OCI-LY3 (cell line): ENCODE results near the gene SLC35F3.

ENCODE experiments used
- H2AFZ ChIP-seq: fragments of 200-600, 300-600 bp; shearing (Covaris generic); 2 replicates; pipeline ENCODE4 v1.6.0; 2014; ENCODE audit warnings: antibody characterized with exemption, low read depth, low read length
- H3K27ac ChIP-seq: fragments of 200-600, 300-600 bp; sonication (generic); 2 replicates; pipeline ENCODE4 v1.5.1; 2014; ENCODE audit warnings: mild to moderate bottlenecking, low read length, moderate library complexity, mixed read lengths
- H3K27me3 ChIP-seq: fragments of 200-600, 300-600 bp; sonication (generic); 2 replicates; pipeline ENCODE4 v1.6.1; 2014; ENCODE audit warnings: low read depth, low read length, mixed read lengths
- H3K36me3 ChIP-seq: fragments of 200-600, 300-600 bp; sonication (generic); replicated peaks from 2 replicates; pipeline ENCODE3; 2014; ENCODE audit warnings: low read depth, low read length, mixed read lengths
- H3K4me1 ChIP-seq: fragments of 300-600, 200-600 bp; sonication (generic); 2 replicates; pipeline ENCODE4 v1.6.1; 2014; ENCODE audit warnings: low read length, mixed read lengths
- H3K4me2 ChIP-seq: fragments of 200-600, 300-600 bp; sonication (generic); 2 replicates; pipeline ENCODE4 v1.6.1; 2014; ENCODE audit warnings: low read length, mixed read lengths
- H3K4me3 ChIP-seq: fragments of 300-600, 200-600 bp; sonication (generic); 2 replicates; pipeline ENCODE4 v1.5.1; 2014; ENCODE audit warnings: antibody characterized with exemption, mild to moderate bottlenecking, low read length, moderate library complexity
- H3K79me2 ChIP-seq: fragments of 300-600, 200-600 bp; shearing (Covaris generic); 2 replicates; pipeline ENCODE4 v1.6.1; 2014; ENCODE audit warnings: mild to moderate bottlenecking, low read length, mixed read lengths
- H3K9ac ChIP-seq: fragments of 300-600, 200-600 bp; shearing (Covaris generic); 2 replicates; pipeline ENCODE4 v1.6.0; 2014; ENCODE audit warnings: mild to moderate bottlenecking, low read length, moderate library complexity
- H3K9me3 ChIP-seq: fragments of 200-600, 300-600 bp; shearing (Covaris generic); 2 replicates; pipeline ENCODE4 v1.6.1; 2014; ENCODE audit warnings: low read length, mixed read lengths; ENCODE audit not compliant: insufficient read depth
- H4K20me1 ChIP-seq: fragments of 200-600, 300-600 bp; sonication (generic); 2 replicates; pipeline ENCODE4 v1.6.1; 2016; ENCODE audit warnings: low read length, mixed read lengths; ENCODE audit not compliant: insufficient read depth
- EZH2phosphoT487 ChIP-seq: fragments of 200-600 bp; shearing (Covaris generic); IDR thresholded peaks from 2 replicates; pipeline ENCODE4 v1.6.1; 2018; ENCODE audit warnings: antibody characterized with exemption, mixed run types, low read depth
- TF ChIP-seq, protein P1 (sequence below): fragments of 200-600, 300-600 bp; sonication (generic); IDR thresholded peaks from 2 replicates; pipeline ENCODE4 v1.5.1; 2014; ENCODE audit warnings: antibody characterized with exemption, low read length, low read depth

Gene SLC35F3

DNA sequence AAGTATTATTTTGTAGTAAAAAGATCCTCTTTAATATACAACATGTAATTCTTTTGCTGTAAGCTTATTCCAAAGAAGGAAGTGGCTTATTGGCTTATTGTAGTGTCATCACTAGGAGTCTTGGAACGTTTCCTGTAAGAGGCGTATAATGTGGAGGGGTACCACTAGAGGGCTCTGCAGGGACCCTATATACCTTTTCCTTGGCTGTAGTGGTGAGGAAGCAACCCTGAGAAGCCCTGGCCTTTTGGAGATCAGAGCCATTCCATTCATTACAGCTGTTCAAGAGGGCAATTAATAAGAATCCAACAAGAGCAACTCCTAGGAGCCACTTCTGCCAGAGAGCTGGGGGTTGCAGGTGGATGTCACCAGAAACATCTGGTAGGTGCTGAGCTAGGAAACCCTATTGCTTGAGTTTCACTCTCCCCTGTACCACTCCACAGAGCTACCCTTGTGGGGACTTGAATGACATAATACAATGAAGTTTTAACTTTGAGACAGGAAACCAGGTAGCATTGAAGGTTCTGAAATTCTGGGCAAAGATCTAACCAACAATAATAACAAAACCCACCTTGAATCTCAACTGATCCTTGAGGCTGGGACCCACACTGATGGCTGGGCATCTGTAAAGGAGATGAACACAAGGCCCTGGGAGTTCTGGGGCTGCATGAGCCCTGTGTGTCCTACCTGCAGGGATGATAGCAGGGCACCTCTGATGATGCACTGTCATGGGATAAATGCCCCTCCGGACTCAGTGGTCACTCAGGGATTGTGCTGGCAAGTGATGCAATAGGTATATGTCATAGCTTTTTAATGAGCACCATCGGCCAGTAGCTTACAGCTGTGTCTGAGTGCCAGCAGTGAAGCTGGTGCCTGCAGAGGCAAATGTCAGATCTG is 308.5 kb downstream of the SLC35F3 start:
- Histone ChIP-seq H3K36me3 (peaks cover 3% of the 10 kb centered on the region), H3K4me2 (no peak overlapping the region), H3K4me3 (no peak overlapping the region), H4K20me1 (no peaks in the 10 kb centered on the region), H3K9me3 (peaks cover 5% of the 10 kb centered on the region), H3K4me1 (peaks cover 31% of the 10 kb centered on the region), H3K27ac (no peak overlapping the region), H2AFZ (no peak overlapping the region), H3K27me3 (no peaks in the 10 kb centered on the region), H3K79me2 (no peaks in the 10 kb centered on the region), H3K9ac (no peak overlapping the region)
- TF ChIP-seq, protein P1, sequence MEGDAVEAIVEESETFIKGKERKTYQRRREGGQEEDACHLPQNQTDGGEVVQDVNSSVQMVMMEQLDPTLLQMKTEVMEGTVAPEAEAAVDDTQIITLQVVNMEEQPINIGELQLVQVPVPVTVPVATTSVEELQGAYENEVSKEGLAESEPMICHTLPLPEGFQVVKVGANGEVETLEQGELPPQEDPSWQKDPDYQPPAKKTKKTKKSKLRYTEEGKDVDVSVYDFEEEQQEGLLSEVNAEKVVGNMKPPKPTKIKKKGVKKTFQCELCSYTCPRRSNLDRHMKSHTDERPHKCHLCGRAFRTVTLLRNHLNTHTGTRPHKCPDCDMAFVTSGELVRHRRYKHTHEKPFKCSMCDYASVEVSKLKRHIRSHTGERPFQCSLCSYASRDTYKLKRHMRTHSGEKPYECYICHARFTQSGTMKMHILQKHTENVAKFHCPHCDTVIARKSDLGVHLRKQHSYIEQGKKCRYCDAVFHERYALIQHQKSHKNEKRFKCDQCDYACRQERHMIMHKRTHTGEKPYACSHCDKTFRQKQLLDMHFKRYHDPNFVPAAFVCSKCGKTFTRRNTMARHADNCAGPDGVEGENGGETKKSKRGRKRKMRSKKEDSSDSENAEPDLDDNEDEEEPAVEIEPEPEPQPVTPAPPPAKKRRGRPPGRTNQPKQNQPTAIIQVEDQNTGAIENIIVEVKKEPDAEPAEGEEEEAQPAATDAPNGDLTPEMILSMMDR, result peak; percentile 96
- TF ChIP-seq EZH2phosphoT487, result no peak

- Histone ChIP-seq H3K27ac (no peak overlapping the region), H3K36me3 (peaks cover 3% of the 10 kb centered on the region), H3K4me1 (peaks cover 31% of the 10 kb centered on the region), H3K4me2 (no peak overlapping the region), H3K4me3 (no peak overlapping the region), H3K79me2 (no peaks in the 10 kb centered on the region), H3K9me3 (peaks cover 5% of the 10 kb centered on the region), H3K27me3 (no peaks in the 10 kb centered on the region), H2AFZ (no peak overlapping the region), H4K20me1 (no peaks in the 10 kb centered on the region), H3K9ac (no peak overlapping the region)
- TF ChIP-seq, protein P1, result no peak
- TF ChIP-seq EZH2phosphoT487, result no peak
Observed at GRCh38 chr1:234213658-234214128, 309.2 kb downstream of the SLC35F3 start.

DNA sequence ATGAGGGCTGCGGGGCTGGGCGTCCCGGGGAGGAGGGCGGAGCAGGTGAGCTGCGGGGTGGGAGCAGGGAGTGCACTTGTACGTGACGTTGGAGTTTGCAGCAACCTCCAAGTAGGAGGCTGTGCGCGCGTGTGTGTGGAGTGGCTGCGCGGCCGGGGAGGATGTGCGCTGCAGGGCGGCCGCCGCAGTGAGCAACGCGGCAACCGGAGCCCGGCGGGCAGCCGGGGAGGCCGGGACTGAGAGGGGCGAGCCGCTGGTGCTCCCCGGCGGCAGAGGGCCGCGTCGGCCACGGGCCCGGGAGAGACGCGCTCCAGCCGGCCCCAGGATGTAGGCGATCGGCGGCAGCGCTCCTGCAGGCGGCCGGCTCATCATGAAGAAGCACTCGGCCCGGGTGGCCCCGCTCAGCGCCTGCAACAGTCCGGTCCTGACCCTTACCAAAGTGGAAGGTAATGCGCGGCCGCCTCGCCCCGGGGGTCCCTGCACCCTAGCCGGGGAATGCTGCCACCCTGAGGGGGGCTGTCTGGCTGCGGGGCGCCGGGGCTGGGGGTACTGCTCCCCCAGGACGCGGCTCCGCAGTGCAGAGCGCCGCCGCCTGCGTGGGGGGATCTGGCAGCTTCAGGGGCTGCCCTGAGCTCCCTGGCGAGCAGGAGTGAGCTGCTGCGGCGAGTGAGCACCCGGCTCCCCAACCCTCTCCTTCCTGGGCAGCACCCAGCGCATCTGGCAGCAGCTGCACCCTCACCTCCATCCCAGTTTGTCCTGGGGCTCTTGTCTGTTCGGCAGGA is 309.8 kb downstream of the SLC35F3 start:
- H2AFZ ChIP-seq, result no peak overlapping the region
- H3K79me2 ChIP-seq, result no peaks in the 10 kb centered on the region
- peaks cover 31% of the 10 kb centered on the region for H3K4me1 ChIP-seq
- peaks cover 3% of the 10 kb centered on the region for H3K36me3 ChIP-seq
- H3K27ac ChIP-seq, result no peak overlapping the region
- H3K9me3 ChIP-seq, result peaks cover 5% of the 10 kb centered on the region
- no peak overlapping the region for H3K9ac ChIP-seq
- no peak overlapping the region for H3K4me2 ChIP-seq
- no peak overlapping the region for H3K4me3 ChIP-seq
- no peaks in the 10 kb centered on the region for H4K20me1 ChIP-seq
- TF ChIP-seq, protein P1, result no peak
- TF ChIP-seq EZH2phosphoT487, result no peak
- no peaks in the 10 kb centered on the region for H3K27me3 ChIP-seq
